Loucy (cell line): ENCODE measurements around the gene PPAN.

Experiments used
- EZH2phosphoT487 ChIP-seq: fragments of 200-600 bp; IDR thresholded peaks from 2 replicates; pipeline ENCODE4 v1.6.1; 2018; ENCODE audit warnings: antibody characterized with exemption, mild to moderate bottlenecking, moderate library complexity, borderline replicate concordance
- TF ChIP-seq, protein P1 (sequence below): fragments of 200-600 bp; sonication (generic); conservative IDR thresholded peaks from 2 replicates; pipeline ENCODE4 v1.5.1; 2014; ENCODE audit warnings: mild to moderate bottlenecking, antibody characterized with exemption, low read length

DNA sequence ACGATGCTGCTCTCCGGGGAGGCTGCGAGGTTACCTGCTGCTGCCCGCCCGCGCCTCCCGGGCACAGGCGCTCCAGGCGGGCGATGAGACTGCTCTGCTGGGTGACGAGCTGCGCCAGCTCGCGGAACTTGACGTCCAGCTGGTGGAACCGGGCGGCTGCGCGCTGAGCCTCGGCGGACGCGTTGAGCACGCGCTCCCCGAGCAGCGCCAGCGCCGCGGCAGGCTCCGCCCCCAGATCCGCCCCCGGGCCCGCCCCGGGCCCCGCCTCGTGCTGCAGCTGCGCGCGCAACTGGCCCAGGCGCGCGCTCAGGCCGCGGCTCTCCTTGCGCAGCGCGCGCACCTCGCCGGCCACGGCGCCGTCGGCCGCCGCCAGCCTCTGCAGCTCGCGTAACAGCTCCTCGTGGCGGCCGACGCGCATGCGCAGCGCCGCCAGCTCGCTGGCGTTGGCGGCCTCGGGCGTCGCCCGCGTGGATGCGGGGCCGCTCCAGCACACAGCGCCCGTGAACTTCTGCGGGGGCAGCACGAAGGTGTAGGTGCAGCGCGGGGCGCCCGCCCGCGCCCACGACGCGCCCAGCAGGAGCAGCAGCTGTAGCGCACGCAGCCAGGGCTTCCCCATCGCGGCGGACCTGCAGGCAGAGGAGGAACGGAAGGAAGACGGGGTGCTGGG is 10.1 kb upstream of the PPAN start:
- TF ChIP-seq, protein P1, sequence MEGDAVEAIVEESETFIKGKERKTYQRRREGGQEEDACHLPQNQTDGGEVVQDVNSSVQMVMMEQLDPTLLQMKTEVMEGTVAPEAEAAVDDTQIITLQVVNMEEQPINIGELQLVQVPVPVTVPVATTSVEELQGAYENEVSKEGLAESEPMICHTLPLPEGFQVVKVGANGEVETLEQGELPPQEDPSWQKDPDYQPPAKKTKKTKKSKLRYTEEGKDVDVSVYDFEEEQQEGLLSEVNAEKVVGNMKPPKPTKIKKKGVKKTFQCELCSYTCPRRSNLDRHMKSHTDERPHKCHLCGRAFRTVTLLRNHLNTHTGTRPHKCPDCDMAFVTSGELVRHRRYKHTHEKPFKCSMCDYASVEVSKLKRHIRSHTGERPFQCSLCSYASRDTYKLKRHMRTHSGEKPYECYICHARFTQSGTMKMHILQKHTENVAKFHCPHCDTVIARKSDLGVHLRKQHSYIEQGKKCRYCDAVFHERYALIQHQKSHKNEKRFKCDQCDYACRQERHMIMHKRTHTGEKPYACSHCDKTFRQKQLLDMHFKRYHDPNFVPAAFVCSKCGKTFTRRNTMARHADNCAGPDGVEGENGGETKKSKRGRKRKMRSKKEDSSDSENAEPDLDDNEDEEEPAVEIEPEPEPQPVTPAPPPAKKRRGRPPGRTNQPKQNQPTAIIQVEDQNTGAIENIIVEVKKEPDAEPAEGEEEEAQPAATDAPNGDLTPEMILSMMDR, result no peak
- no peak for TF ChIP-seq EZH2phosphoT487
